ENCODE results near the gene KRT35. TPM values are rescaled to one million over a fixed set of nuclear protein-coding genes. Genes with fewer than 3 reads are reported as not detected.

KRT35 gene
- total RNA-seq, 4 donors from 2014 or later: not detected

- no peaks in the 10 kb centered on the region for H3K27me3 ChIP-seq
- H3K9me3 ChIP-seq: no peaks in the 10 kb centered on the region
- H3K4me1 ChIP-seq: no peaks in the 10 kb centered on the region
- no peak for TF ChIP-seq POLR2A (IDR thresholded peaks at IDR 0.05)
- TF ChIP-seq, protein P1, sequence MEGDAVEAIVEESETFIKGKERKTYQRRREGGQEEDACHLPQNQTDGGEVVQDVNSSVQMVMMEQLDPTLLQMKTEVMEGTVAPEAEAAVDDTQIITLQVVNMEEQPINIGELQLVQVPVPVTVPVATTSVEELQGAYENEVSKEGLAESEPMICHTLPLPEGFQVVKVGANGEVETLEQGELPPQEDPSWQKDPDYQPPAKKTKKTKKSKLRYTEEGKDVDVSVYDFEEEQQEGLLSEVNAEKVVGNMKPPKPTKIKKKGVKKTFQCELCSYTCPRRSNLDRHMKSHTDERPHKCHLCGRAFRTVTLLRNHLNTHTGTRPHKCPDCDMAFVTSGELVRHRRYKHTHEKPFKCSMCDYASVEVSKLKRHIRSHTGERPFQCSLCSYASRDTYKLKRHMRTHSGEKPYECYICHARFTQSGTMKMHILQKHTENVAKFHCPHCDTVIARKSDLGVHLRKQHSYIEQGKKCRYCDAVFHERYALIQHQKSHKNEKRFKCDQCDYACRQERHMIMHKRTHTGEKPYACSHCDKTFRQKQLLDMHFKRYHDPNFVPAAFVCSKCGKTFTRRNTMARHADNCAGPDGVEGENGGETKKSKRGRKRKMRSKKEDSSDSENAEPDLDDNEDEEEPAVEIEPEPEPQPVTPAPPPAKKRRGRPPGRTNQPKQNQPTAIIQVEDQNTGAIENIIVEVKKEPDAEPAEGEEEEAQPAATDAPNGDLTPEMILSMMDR (IDR thresholded peaks at IDR 0.05): no peak
- H3K4me3 ChIP-seq: no peak overlapping the region
- H3K27ac ChIP-seq: no peak overlapping the region
- no peaks in the 10 kb centered on the region for H3K36me3 ChIP-seq
- DNase-seq: no peak
- intact Hi-C loops (cut with DNase I; ENCODE audit: low total_unique reads): no loop called here
Observed at GRCh38 chr17:41522301-41523224, 41.6 kb upstream of the KRT35 start.

- TF ChIP-seq POLR2A (IDR thresholded peaks at IDR 0.05): no peak
- TF ChIP-seq, protein P1 (IDR thresholded peaks at IDR 0.05): no peak
- Histone ChIP-seq H3K9me3 (no peaks in the 10 kb centered on the region), H3K4me1 (no peaks in the 10 kb centered on the region), H3K27ac (no peak overlapping the region), H3K4me3 (no peak overlapping the region), H3K36me3 (no peaks in the 10 kb centered on the region), H3K27me3 (no peaks in the 10 kb centered on the region)
- intact Hi-C loops (cut with DNase I; ENCODE audit: low total_unique reads): no loop called here
- no peak for DNase-seq
Observed at GRCh38 chr17:41521574-41522261, 40.8 kb upstream of the KRT35 start.

DNA sequence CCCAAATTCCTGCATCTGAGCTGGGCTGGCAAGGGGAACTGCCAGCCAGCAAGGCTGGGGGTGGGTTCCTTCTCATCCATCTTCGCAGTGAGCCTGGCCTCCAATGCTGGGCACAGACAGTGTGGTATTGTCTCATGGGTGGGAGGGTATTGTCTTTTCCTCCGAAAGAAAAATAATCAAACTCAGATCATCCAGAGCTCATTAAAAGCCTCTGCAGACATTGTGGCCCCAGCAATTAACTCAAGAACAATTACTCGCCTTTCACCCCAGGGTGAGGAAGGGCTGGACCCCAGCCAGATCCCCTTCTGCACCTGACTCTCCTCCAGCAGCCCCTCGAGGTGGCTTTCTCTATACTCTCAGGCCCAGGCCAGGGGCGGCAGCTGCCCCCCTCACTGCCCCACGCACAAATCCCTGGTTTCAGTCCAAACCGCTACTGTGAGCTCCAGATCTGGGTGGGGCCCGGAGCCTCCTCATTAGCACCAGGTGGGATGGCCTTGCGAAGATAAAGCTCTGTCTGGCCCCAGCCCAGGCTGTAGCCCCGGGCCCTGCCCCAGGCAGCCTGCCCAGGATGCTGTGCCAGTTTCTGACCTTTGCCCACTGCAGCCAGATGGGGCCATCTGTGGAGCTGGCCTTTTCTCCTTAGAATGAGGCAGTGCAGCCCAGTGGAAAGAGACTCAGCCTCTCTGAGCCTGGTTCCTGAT is 40.0 kb upstream of the KRT35 start:
- TF ChIP-seq POLR2A (IDR thresholded peaks at IDR 0.05): no peak
- Histone ChIP-seq H3K9me3 (no peaks in the 10 kb centered on the region), H3K27me3 (no peaks in the 10 kb centered on the region), H3K27ac (no peak overlapping the region), H3K36me3 (no peaks in the 10 kb centered on the region), H3K4me1 (no peaks in the 10 kb centered on the region), H3K4me3 (no peak overlapping the region)
- no peak for DNase-seq
- intact Hi-C loops (cut with DNase I; ENCODE audit: low total_unique reads): no loop called here

- no peak overlapping the region for H3K4me3 ChIP-seq
- H3K36me3 ChIP-seq: no peaks in the 10 kb centered on the region
- no peak overlapping the region for H3K27ac ChIP-seq
- no peaks in the 10 kb centered on the region for H3K27me3 ChIP-seq
- no peaks in the 10 kb centered on the region for H3K4me1 ChIP-seq
- TF ChIP-seq, protein P1 (IDR thresholded peaks at IDR 0.05): no peak
- TF ChIP-seq POLR2A (IDR thresholded peaks at IDR 0.05): no peak
- intact Hi-C loops (cut with DNase I; ENCODE audit: low total_unique reads): no loop called here
- no peak for DNase-seq
- H3K9me3 ChIP-seq: no peaks in the 10 kb centered on the region
Observed at GRCh38 chr17:41519501-41520224, 38.7 kb upstream of the KRT35 start.

GRCh38 chr17:41518789-41519449 is 38.0 kb upstream of the KRT35 start, which contains the start of gene KRT15:
KRT15 (minus strand) TSS chr17:41518890; CDS start chr17:41518827, 63 bp downstream.
- Histone ChIP-seq H3K9me3 (no peaks in the 10 kb centered on the region), H3K27me3 (no peaks in the 10 kb centered on the region), H3K27ac (no peak within 1 kb of the TSS), H3K4me3 (no peak within 1 kb of the TSS), H3K4me1 (no peaks in the 10 kb centered on the region), H3K36me3 (no peaks in the 10 kb centered on the region)
- intact Hi-C loops (cut with DNase I; ENCODE audit: low total_unique reads): no loop called here
- TF ChIP-seq POLR2A (IDR thresholded peaks at IDR 0.05): no peak
- TF ChIP-seq, protein P1 (IDR thresholded peaks at IDR 0.05): no peak
- DNase-seq: no peak
